CD4-positive, alpha-beta T cell treated with Interleukin-4 for 1 hour (primary cell): ENCODE results near the gene MAP3K4.

ENCODE experiments used
- DNase-seq, 2 donors: peaks; one replicate each; pipeline ENCODE4 v3.0.0-alpha.2; 2020 to 2022

The MAP3K4 gene

GRCh38 chr6:161151059-161151645 lies 159.6 kb downstream of the MAP3K4 start:
- DNase-seq: no peak

GRCh38 chr6:161151660-161152526 lies 160.3 kb downstream of the MAP3K4 start:
- DNase-seq: no peak

DNA sequence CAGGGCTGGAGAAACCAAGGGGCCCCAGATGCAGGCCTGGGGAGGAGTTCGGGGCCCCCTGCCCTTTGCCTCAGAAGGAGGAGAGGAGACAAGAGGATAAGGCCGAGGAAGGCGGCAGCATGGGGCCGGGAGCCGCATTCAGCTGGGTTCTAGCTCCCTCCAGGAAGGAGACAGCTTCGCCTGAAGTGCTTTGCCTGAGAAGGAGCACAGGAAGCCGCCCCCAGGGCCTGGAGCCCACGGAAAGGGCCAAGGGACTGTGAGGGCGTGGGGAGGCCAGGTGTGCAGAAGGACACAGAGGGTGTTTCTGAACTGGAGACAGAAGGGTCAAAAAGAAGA lies 160.9 kb downstream of the MAP3K4 start:
- no peak for DNase-seq

DNA sequence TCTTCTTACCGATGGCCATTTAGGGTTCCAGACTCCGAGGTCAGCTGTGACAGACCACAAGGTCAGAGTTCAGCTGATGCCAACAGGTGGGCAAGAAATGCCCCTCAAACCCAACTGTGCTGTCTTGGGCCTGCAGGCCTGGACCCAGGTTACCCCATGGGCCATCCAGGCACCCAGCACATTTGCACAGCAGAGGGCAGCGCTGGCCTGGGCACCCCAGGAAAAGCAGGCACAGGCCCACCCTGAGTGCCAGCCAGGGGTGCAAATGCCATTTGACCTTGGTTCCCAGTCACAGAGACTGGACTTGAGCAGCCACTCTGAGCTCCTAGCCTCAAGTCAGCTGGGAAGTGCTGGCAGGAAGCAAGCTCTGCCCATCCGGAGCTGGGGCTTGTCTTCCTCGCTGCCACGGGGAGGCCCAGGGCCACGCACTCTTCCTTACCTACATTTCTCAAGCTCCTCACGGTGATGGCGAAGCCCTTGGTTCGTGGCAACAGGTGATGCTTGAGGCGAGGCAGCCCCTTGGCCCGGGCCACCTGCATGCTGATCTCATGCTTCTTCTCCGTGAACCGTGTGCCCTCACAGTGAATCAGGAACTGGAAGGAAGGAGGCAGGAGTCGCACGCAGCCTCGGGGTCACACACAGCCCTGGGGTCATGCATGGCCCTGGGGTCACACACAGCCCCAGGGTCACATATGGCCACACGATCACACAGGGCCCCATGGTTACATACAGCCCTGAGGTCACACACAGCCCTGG lies 161.5 kb downstream of the MAP3K4 start:
- DNase-seq: peak in 1 of 2 donors; percentile 5

GRCh38 chr6:161153725-161154124 lies 162.2 kb downstream of the MAP3K4 start:
- DNase-seq: no peak

- no peak for DNase-seq
Observed at GRCh38 chr6:161154796-161155335, 163.3 kb downstream of the MAP3K4 start.

DNA sequence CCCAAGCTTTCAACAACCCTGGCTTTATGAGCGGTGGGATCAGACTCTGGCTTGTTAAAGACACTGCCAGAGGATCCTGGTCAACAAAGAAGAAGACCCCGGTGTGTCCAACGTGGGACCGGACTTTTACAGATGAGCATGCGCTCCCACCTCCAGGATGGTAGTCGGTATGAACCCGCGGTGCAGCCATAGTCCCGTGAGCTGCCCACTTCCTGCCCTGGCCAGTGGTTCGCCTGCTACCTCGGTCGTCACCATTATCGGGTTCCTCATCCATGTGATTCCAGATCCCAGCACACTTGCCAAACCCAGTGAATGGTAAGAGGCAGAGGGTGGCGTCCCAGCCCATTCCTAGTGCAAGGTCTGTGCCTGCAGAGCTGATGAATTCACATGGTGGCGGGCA lies 169.6 kb downstream of the MAP3K4 start:
- DNase-seq: no peak

DNA sequence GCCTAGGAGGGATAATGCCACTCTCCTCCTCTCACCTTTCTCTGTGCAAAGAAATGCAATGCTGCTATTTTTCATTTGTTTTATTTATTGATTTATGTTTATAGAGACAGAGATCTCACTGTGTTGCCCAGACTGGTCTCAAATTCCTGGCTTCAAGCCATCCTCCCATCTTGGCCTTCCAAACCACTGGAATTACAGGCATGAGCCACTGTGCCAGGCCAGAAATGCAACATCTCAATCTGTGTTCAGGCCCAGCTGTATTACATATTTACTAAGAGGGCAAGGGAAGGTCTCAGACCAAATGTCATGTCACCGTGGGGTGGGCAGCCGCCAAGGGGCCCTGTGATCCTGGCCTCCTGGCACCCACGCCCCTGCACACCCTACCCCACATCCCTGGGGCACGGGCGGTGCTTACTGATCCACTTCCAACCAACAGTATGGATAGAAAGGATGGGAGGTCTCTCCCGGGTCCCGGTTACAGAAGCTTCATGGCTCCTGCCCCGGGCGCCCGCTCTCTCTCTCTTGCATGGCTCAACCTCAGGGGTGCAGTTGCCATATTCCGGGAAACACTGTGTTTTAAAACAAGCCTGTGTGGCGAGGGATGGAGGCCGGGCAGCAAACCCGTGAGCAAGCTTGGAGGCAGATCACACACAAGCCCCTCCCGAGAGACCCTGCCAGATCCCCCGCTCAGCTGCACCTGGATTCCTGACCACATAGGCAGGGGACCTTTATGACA lies 170.5 kb downstream of the MAP3K4 start:
- no peak for DNase-seq

GRCh38 chr6:161162722-161163121 lies 171.2 kb downstream of the MAP3K4 start:
- no peak for DNase-seq

DNA sequence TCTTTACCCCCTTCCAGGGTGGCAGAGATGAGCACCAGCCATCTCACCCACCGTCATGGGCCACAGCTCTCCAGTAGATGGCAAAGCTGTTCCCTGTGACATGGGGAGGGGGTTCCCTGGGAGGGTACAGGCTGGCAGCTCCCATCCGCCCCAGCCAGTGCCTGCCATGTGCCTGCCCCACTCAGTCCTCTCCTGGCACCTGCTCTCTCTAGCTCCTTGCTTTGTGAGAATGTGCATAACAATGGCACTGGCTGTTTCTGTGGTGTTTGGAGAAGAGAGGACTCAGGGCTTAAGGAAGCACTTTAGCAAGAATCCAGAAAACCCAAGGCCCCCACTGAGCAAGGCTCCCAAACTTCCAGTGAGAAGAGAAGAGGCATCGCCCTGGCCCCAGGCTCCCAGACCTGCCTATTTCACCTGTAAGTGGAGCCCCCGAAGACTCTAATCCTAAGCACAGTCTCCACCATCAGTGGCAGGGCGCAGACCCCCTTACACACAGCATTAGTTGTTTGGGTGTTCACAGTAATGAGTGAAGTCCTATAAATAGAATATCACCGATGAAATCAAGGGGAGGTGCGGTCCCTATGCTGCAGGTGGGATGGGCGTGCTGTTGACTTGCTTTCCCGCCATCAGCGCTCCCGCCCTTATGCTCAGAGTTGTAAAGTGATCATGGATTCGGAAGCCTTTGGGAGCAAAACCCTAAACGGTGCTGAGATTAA lies 172.1 kb downstream of the MAP3K4 start:
- no peak for DNase-seq

- DNase-seq: no peak
Observed at GRCh38 chr6:161164182-161164625, 172.6 kb downstream of the MAP3K4 start.

DNA sequence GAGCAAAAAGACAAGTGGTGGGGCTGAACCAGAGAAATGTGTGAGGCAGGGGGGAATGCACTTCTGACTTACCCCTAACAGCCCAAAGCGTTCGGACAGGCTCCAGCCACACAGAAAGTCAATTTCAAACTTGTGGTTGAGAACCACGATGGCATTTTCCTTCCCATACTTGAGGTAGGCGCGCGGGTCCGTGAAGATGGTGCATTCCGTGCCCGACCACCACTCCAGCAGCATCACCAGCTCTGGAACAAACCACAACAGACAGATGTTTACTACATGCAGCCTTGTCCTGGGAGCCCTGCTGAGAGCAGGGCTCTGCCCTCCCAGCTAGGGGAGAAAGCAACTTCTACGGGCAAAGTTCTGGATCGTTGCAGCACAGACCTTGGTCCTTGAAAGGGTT lies 174.6 kb downstream of the MAP3K4 start:
- DNase-seq: no peak

- no peak for DNase-seq
Observed at GRCh38 chr6:161166677-161167076, 175.1 kb downstream of the MAP3K4 start.
